Measurements from ENCODE around the gene TBX4. TPM values are rescaled to one million over a fixed set of nuclear protein-coding genes. Genes with fewer than 3 reads are reported as not detected.

Gene TBX4
- total RNA-seq, 4 donors from 2014 or later, result 0.27 TPM; not detected in 3

DNA sequence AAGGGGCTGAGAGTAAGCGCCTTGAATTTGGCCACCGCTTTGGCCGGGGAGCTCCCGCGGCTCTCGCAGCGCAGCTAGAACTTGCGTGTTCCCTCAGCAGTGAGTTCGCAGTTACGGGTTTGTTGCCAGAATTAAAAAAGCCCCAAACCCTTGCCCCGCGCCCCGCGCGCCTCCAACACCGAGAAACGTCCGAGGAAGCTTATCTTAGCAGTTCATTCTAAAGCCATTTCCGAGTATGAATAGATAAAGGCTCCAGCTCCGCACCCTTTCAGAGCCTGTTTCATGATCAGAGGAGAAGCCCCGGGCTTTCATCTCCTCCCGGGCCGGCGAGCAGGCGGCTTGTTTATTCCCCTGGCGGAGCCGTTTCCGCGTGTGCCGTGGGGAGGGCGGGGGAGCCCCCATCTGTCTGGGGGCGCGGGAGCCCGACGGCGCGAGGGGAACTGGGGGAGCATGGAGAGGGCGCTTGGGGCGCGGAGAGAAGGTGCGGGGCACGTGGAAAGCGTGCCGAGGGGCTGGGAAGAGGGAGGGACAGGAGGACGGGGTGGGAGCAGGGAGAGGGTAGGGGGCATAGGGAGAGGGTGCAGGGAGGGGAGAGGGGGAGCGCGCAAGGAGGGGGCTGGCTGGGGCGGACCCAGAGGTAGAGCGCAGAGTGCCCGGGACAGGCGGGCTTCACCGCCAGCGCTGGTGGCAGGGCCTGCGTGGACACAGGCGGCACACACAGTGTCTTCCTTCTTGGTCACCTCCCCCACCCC is 9.9 kb downstream of the TBX4 start:
- 32% methylated on average over 8 of the region's 55 CpGs; no CpG with 5 or more reads in 1 of the 2 donors for WGBS, 2 donors (ENCODE audit: low coverage in 1 of 2)
- Histone ChIP-seq H3K36me3 (no peaks in the 10 kb centered on the region), H3K9me3 (no peaks in the 10 kb centered on the region), H3K4me1 (peaks cover 0 to 19% (median 0%) of the 10 kb centered on the region in 3 donors), H3K4me3 (peak overlapping the region in 1 of 2 donors; percentile 35), H3K27ac (no peak overlapping the region), H3K27me3 (peaks cover 67% of the 10 kb centered on the region)
- no peak for ATAC-seq
- TF ChIP-seq POLR2A (IDR thresholded peaks at IDR 0.05), result no peak
- TF ChIP-seq CTCF (IDR thresholded peaks at IDR 0.05), result no peak
- TF ChIP-seq EP300 (IDR thresholded peaks at IDR 0.05), result no peak
- TF ChIP-seq POLR2AphosphoS5 (IDR thresholded peaks at IDR 0.05), result no peak

DNA sequence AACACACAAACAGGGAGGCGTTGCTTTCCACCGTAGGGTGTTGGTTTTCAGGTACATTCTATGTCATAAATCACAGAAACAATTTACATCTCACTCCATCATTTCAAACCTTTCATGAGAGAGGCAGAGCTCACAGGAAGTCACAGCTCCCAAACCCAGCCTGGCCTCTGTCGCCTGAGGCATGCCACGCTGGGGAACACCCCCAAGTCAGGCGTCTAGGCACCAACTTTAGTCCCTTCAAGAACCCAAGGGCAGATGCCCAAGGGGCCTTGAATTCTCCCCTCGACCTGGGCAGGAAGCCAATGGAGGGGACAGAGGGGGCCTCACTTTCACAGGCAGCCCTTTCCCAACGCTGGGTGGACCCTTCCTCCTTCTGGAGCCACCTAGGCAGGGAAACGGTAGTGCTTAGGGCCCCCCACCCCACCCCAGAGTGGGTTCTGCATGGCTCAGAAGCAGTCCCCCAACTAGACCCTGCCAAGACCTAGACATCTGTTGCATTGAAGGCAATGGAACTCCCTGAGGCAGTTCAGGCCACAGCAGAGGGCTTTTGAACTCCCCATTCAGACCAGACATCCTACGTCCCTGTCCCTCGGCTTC is 10.6 kb downstream of the TBX4 start:
- TF ChIP-seq POLR2A (IDR thresholded peaks at IDR 0.05) (no peak), CTCF (IDR thresholded peaks at IDR 0.05) (no peak), EP300 (IDR thresholded peaks at IDR 0.05) (no peak), POLR2AphosphoS5 (IDR thresholded peaks at IDR 0.05) (no peak)
- Histone ChIP-seq H3K4me1 (peaks cover 0 to 14% (median 0%) of the 10 kb centered on the region in 3 donors), H3K4me3 (no peak overlapping the region), H3K27ac (no peak overlapping the region), H3K9me3 (no peaks in the 10 kb centered on the region), H3K36me3 (no peaks in the 10 kb centered on the region), H3K27me3 (peaks cover 60% of the 10 kb centered on the region)
- WGBS, 2 donors (ENCODE audit: low coverage in 1 of 2), result 49 to 67% methylated on average over 3 to 9 of the region's 10 CpGs
- ATAC-seq, result no peak

- no peaks in the 10 kb centered on the region for H3K36me3 ChIP-seq
- no peak overlapping the region for H3K4me3 ChIP-seq
- H3K9me3 ChIP-seq, result no peaks in the 10 kb centered on the region
- H3K27me3 ChIP-seq, result peaks cover 53% of the 10 kb centered on the region
- ATAC-seq, result no peak
- no peak overlapping the region for H3K27ac ChIP-seq
- H3K4me1 ChIP-seq, result peaks cover 0 to 12% (median 0%) of the 10 kb centered on the region in 3 donors
- TF ChIP-seq EP300 (IDR thresholded peaks at IDR 0.05), result no peak
- TF ChIP-seq CTCF (IDR thresholded peaks at IDR 0.05), result no peak
- no peak for TF ChIP-seq POLR2A (IDR thresholded peaks at IDR 0.05)
- no peak for TF ChIP-seq POLR2AphosphoS5 (IDR thresholded peaks at IDR 0.05)
- WGBS, 2 donors (ENCODE audit: low coverage in 1 of 2), result 74 to 100% methylated on average over 2 to 4 of the region's 12 CpGs
These were observed 11.3 kb downstream of the TBX4 start for GRCh38 chr17:61463316-61464129.

DNA sequence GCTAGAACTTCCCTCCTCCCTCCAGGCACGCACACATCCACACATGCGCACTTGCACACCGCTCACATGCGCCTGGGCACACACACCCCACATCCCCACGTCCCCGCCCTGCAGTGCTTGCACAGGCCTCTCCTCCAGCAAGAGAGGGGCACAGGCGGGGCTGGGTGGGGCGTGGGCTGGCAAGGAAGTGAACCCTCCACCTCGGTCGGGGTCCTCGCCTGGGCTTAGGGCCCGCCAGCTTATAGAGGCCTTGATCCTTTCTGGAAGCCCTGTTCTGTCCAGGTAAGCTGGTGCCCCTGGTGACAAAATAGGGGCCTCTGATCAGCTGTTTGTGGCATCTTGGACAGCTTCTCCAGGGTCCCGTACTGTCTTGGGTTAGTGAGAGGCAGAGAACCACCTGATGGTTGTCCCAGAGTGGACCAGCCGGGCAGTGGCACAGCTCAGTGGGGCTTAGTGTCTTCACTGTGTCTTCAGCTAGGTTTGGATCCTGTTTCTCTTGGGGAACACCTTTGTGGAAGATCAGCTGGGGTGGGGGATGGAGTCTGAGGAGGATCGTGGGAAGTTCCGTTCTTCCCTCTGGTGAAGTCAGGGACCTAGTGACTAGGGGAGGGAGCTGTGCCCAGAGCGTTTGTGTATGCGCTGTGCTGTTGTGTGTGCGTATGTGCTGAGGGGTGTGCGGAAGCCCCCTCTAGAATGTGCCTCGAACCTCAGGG is 12.1 kb downstream of the TBX4 start:
- Histone ChIP-seq H3K4me1 (peaks cover 0 to 12% (median 0%) of the 10 kb centered on the region in 3 donors), H3K27me3 (peaks cover 45% of the 10 kb centered on the region), H3K27ac (no peak overlapping the region), H3K4me3 (no peak overlapping the region), H3K36me3 (no peaks in the 10 kb centered on the region), H3K9me3 (no peaks in the 10 kb centered on the region)
- 66 to 100% methylated on average over 1 to 5 of the region's 21 CpGs for WGBS, 2 donors (ENCODE audit: low coverage in 1 of 2)
- no peak for ATAC-seq
- TF ChIP-seq EP300 (IDR thresholded peaks at IDR 0.05), result no peak
- no peak for TF ChIP-seq CTCF (IDR thresholded peaks at IDR 0.05)
